GM03348 (cell line): Measurements from ENCODE around the gene EGLN3.
"Not testable (repeated sequence)": the region's sequence is repeated elsewhere in the genome, so short reads cannot be mapped to it uniquely, and the experiment has no call there.

ENCODE experiments used
- DNase-seq: peaks from one replicate; pipeline ENCODE4 v3.0.0; 2012; ENCODE audit warnings: low spot score

The EGLN3 gene

GRCh38 chr14:33934938-33935337 lies 15.9 kb downstream of the EGLN3 start:
- no peak for DNase-seq

GRCh38 chr14:33934043-33934750 lies 16.7 kb downstream of the EGLN3 start:
- no peak for DNase-seq

- no peak for DNase-seq
Measured at GRCh38 chr14:33933386-33933933, 17.4 kb downstream of the EGLN3 start.

GRCh38 chr14:33932576-33933345 lies 18.1 kb downstream of the EGLN3 start:
- DNase-seq, result no peak

- DNase-seq, result no peak
Measured at GRCh38 chr14:33932033-33932432, 18.8 kb downstream of the EGLN3 start.

DNA sequence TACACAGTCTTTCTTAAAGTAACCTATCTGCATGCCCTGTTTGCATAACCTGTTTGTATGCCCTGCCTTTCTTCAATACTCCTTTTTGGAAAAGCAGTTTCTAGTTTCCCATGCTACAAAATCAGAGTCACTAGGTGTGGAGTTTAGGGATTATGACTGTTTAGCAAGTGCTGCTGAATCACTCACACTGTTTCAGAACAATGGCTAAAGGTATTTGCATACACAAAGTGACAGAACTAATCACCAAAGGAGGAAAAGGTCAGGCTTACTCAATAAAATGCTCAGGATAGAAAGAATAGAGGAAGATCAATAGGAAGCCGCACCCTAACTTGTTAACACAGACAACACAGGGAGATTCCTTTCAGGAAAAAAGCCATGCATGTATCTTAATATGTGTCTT lies 19.4 kb downstream of the EGLN3 start:
- DNase-seq, result no peak

GRCh38 chr14:33930439-33930838 lies 20.4 kb downstream of the EGLN3 start:
- DNase-seq, result no peak

DNA sequence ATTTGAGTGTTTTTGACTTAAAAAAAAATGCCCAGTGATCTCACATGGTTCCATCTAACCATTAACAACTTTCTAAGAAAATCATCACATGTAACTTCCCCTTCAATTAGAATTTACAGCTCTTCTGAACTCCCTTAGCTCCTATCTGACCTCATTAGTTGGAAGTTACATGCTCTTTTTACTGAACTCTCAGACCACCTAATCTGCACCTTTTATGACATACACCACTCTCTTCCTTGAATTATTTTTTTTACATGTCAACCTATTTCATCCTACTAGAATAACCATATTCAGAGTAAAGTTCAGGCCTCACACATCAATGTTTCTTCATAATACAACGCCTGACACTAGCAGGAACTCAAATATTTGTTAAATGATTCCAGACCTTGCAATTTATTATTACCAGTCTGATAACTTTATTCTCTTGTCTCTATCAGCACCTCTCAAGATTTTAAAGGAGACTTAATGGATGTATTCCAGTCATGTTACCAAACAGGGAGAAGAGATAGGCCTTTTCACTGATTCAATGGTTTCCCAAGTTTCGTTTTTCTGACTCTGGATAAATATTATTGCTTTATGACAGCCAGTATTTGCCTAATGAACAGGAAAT lies 21.0 kb downstream of the EGLN3 start:
- no peak for DNase-seq

GRCh38 chr14:33928895-33929294 lies 22.0 kb downstream of the EGLN3 start:
- DNase-seq, result no peak

DNA sequence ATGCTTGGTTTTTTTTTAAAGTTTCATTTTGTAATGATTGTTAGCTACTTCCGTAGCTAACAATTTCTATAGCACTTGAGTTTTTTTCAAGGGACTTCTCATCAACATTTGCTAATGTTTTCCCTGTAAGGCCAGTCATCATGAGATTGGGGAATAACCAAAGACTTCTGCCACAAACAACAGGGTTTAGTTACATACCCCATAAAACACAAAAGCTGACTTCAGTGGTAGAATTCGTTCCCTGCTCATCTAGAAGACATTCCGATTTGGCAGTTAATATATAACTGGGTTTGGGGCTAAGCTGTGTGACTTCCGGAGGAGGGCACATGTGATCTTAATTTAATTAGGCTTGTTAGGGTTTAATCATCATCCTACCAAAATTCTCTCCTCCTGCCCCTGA lies 22.9 kb downstream of the EGLN3 start:
- no peak for DNase-seq

- DNase-seq, result not testable (repeated sequence)
Measured at GRCh38 chr14:33926967-33927366, 23.9 kb downstream of the EGLN3 start.

GRCh38 chr14:33925946-33926345 lies 24.9 kb downstream of the EGLN3 start:
- DNase-seq, result no peak

GRCh38 chr14:33925235-33925634 lies 25.6 kb downstream of the EGLN3 start:
- no peak for DNase-seq

GRCh38 chr14:33924566-33925100 lies 26.2 kb downstream of the EGLN3 start:
- DNase-seq, result no peak

- no peak for DNase-seq
Measured at GRCh38 chr14:33922125-33922524, 28.7 kb downstream of the EGLN3 start.

DNA sequence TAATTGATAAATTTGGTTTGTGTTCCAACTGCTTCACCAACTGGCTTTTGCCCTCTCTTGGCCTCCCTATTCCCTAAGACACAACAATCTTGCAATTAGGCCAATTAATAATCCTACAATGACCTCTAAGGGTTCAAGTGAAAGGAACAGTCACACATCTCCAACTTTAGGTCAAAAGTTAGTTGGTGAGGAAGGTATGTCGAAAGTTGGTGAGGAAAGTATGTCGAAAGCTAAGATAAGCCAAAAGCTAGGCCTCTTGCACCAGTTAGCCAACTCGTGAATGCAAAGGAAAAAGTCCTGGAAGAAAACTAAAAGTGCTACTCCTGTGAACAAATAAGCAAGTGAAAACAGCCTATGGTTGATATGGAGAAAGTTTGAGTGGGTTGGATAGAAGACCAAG lies 32.6 kb downstream of the EGLN3 start:
- DNase-seq, result no peak

GRCh38 chr14:33917661-33918060 lies 33.2 kb downstream of the EGLN3 start:
- no peak for DNase-seq

- no peak for DNase-seq
Measured at GRCh38 chr14:33916663-33917565, 34.0 kb downstream of the EGLN3 start.

DNA sequence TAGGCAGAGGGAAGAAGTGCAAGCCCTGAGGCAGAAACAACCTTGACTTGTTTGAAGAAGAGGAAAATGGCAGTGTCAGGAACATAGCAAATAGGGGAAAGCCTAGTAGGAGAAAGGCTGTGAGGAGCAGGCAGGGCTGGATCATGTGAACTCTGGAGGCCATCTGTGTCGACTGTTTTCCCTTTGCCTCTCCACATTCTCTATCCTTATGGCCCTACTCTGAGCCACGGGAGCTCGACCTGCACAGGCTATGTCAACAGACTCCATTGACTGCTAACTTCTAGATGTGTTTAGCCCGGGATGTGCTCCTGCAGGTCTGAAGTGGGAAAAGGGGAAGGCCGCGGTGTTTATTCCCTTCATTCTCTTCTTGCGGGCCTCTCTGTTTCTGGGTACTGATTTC lies 35.2 kb downstream of the EGLN3 start:
- DNase-seq, result no peak

- DNase-seq, result peak; percentile 42
Measured at GRCh38 chr14:33914676-33915516, 36.0 kb downstream of the EGLN3 start.

GRCh38 chr14:33911046-33911445 lies 39.8 kb downstream of the EGLN3 start:
- DNase-seq, result no peak
